WERI-Rb-1 (cell line): ENCODE measurements around the gene NRG3.
A peak's percentile ranks its signal among the peaks of the same experiment; 100 is the strongest.
"Not testable (repeated sequence)": the region's sequence is repeated elsewhere in the genome, so short reads cannot be mapped to it uniquely, and the experiment has no call there.

Source experiments
- DNase-seq: peaks from one replicate; pipeline ENCODE4 v3.0.0-alpha.2; 2020
- H3K27ac ChIP-seq: fragments of 250-450 bp; sonication (Bioruptor Pico); 2 replicates; pipeline ENCODE4 v1.5.1; 2020; ENCODE audit warnings: mild to moderate bottlenecking, moderate library complexity
- H3K27me3 ChIP-seq: fragments of 250-450 bp; sonication (Bioruptor Pico); 2 replicates; pipeline ENCODE4 v1.5.1; 2021; ENCODE audit warnings: mild to moderate bottlenecking, low read depth, moderate library complexity; ENCODE audit not compliant: insufficient read depth, severe bottlenecking
- H3K36me3 ChIP-seq: fragments of 250-450 bp; sonication (Bioruptor Pico); 2 replicates; pipeline ENCODE4 v1.5.1; 2020; ENCODE audit warnings: mild to moderate bottlenecking, moderate library complexity
- H3K4me3 ChIP-seq: 2 replicates; pipeline ENCODE4 v1.5.1; 2011; ENCODE audit warnings: low read depth, mild to moderate bottlenecking, control low read depth, low read length
- H3K9me3 ChIP-seq: fragments of 250-450 bp; sonication (Bioruptor Pico); 2 replicates; pipeline ENCODE4 v1.5.1; 2021; ENCODE audit warnings: mild to moderate bottlenecking, moderate library complexity; ENCODE audit not compliant: severe bottlenecking
- CTCF ChIP-seq: IDR thresholded peaks from 2 replicates; pipeline ENCODE4 v1.5.1; 2011; ENCODE audit warnings: low read depth, mild to moderate bottlenecking, control low read depth, inconsistent platforms, low read length

Gene NRG3

DNA sequence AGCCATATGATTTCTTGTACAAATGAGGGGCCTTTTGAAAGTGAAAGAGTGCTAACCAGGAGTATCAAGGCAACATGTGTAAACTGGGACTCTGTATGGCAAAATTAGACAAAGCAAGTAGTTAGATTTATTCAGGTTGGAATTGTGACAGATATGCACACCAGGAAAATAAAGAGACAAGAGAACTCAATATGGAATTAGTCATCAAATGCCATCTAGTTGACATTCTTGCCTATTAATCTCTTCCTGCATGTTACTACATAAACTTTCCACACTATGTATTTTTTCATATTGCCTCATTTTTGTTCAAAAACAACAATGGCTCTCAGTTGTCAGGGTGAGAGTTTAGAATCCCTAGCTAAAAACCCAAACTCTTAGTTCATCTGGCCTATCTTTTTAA, 799.0 kb downstream of the NRG3 start:
- no peaks in the 10 kb centered on the region for H3K27me3 ChIP-seq
- no peak overlapping the region for H3K27ac ChIP-seq
- DNase-seq = no peak
- no peak for TF ChIP-seq CTCF
- H3K9me3 ChIP-seq = peaks cover 7% of the 10 kb centered on the region
- H3K36me3 ChIP-seq = no peaks in the 10 kb centered on the region
- H3K4me3 ChIP-seq = no peak overlapping the region

GRCh38 chr10:82677932-82678331, 802.9 kb downstream of the NRG3 start:
- not testable (repeated sequence) for DNase-seq, H3K9me3 ChIP-seq, H3K4me3 ChIP-seq, H3K27me3 ChIP-seq, H3K36me3 ChIP-seq, H3K27ac ChIP-seq

DNA sequence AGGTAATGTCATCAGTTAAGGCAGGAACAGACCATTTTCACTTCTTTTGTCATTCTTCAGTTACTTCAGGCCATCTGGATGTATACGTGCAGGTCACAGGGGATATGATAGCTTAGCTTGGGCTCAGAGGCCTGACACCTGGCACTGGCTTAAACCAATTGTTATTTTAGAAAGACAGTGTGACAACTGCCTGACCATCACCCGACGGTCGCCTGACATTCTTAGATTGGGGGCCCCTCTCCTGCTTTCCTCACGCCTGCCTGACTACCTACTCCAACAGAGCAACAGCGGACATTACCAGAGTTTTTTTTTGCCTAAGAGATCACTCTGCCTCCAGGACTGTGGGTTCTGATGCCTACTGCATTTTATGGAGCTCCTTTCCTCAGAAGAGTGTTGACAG, 803.5 kb downstream of the NRG3 start:
- DNase-seq = peak; percentile 32
- not testable (repeated sequence) for H3K4me3 ChIP-seq, H3K27me3 ChIP-seq, H3K27ac ChIP-seq, H3K9me3 ChIP-seq, H3K36me3 ChIP-seq

- DNase-seq = no peak
- Histone ChIP-seq H3K4me3 (no peak overlapping the region), H3K9me3 (peaks cover 7% of the 10 kb centered on the region), H3K36me3 (no peaks in the 10 kb centered on the region), H3K27me3 (no peaks in the 10 kb centered on the region), H3K27ac (no peak overlapping the region)
- no peak for TF ChIP-seq CTCF
Observed at GRCh38 chr10:82680608-82681007, 805.6 kb downstream of the NRG3 start.

GRCh38 chr10:82683945-82684344, 809.0 kb downstream of the NRG3 start:
- H3K27me3 ChIP-seq = no peaks in the 10 kb centered on the region
- no peaks in the 10 kb centered on the region for H3K36me3 ChIP-seq
- no peak for TF ChIP-seq CTCF
- H3K27ac ChIP-seq = no peak overlapping the region
- H3K9me3 ChIP-seq = no peaks in the 10 kb centered on the region
- peak; percentile 9 for DNase-seq
- H3K4me3 ChIP-seq = no peak overlapping the region

DNA sequence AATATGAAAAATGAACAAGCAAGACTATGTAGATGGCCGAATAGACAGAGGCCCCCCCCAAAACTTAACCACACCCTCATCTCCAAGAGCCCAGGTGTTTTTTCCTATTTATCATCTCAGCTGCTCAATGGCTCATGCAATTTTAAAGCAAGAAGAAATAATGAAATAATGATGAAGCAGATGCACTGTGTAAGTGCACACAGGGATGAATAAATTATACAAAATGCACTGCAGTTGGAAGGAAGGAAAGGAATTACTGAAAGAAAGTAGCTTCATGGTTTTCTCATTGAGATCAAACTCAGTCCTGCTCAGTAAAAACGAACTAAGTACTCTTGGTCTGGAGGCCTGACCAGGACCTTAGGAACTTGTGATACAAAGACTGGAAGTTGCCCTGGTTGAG, 810.1 kb downstream of the NRG3 start:
- no peaks in the 10 kb centered on the region for H3K9me3 ChIP-seq
- no peak for DNase-seq
- no peaks in the 10 kb centered on the region for H3K27me3 ChIP-seq
- no peak overlapping the region for H3K4me3 ChIP-seq
- no peak overlapping the region for H3K27ac ChIP-seq
- no peaks in the 10 kb centered on the region for H3K36me3 ChIP-seq
- no peak for TF ChIP-seq CTCF

DNA sequence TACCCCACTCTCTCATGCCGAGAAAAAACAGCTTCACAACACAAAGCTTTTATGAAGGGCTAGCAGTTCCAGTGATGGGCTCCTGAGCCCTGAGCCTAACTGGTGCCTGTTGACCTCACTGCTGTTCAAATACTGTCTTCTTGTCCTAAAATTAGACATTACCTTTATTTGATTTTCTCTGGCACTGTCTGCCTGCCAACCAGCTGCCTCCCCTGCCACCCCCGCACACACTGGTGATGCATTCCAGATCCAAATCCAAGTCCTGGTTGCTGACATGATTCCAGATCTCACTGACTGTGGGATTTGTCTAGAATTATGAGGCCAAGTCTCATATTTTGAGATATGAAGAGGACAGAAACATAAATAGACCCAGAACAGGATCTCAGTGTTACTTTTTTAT, 816.2 kb downstream of the NRG3 start:
- DNase-seq = no peak
- Histone ChIP-seq H3K36me3 (no peaks in the 10 kb centered on the region), H3K9me3 (peaks cover 2% of the 10 kb centered on the region), H3K27me3 (no peaks in the 10 kb centered on the region), H3K27ac (no peak overlapping the region), H3K4me3 (no peak overlapping the region)
- no peak for TF ChIP-seq CTCF
